Kidney tubule cell (primary cell): ENCODE results near the gene ZRANB3.
A peak's percentile ranks its signal among the peaks of the same experiment; 100 is the strongest.

Experiments
- DNase-seq: peaks from one replicate; pipeline ENCODE4 v3.0.0-alpha.2; 2018; ENCODE audit warnings: low spot score

The ZRANB3 gene

DNA sequence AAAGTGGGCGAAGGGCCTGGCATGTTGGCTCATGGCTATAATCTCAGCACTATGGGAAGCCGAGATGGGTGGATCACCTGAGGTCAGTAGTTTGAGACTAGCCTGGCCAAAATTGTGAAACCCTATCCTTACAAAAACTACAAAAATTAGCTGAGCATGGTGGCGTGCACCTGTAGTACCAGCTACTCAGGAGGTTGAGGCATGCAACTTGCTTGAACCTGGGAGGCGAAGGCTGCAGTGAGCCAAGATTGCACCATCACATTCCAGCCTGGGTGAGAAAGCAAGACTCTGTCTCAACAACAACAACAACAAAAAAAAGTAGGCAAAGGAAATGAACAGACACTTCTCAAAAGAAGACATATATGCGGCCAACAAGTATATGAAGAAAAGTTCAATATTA lies 282.4 kb downstream of the ZRANB3 start:
- no peak for DNase-seq

DNA sequence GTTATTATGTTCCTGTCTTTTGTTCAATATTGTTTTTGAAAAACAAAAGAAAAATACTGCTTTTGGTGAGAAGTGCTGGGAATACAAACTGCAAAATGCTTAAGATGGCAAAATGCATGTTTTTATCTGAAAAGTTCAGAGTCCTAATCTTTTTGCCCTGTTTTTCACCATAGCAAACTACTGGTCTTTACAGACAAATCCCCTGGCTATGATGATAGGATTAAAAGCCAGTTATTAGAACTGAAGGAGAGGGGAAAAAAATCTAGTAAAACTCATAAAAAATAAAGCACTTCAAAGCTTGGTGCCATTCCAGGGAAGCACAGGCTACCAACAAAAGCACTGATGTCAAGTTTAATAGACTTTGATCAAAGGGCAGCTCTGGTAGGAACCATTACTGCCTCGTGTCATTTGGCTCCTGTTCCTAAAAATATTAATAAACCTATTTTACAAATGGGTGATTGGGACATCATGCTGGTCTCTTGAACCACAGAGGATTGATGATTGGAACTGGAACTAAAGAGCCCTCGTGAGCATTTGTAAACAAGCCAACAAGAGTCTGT lies 284.2 kb downstream of the ZRANB3 start:
- DNase-seq: no peak

DNA sequence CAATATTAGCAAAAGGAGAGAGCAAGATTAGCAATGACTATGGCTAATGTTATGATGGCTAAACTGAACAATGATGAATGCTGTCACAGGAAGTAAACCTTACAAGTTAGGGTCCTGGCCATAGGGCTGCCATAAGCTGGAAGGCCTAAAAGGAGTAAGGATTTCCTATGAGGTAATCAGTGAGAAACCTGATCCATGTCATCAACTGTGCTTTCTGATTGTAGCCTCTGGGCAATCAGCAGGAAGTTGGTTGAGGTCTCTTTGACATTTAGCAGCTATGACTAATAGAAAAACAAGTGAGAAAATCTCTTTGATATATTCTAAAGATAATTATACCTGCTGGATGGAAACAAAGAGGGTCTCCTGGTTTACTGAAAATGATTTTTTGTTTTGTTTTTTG lies 285.9 kb downstream of the ZRANB3 start:
- peak; percentile 78 for DNase-seq

DNA sequence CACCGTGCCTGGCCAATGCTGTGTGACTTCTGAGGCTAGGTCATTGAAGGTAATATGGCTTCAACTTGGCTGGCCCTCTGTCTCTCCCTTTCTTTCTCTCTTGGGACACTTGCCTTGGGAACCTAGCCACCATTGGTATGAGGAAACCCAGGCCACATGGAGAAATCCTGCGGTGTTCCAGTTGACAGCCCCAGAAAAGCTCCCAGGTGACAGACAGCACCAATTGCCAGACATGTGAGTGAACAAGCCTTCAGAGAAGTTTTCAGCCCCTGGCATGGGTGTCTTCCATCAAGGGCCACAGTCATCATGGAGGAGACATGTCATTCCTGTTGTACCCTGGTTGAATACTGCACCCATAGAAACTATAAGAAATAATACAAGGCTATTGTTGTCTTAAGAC lies 292.4 kb downstream of the ZRANB3 start:
- no peak for DNase-seq

DNA sequence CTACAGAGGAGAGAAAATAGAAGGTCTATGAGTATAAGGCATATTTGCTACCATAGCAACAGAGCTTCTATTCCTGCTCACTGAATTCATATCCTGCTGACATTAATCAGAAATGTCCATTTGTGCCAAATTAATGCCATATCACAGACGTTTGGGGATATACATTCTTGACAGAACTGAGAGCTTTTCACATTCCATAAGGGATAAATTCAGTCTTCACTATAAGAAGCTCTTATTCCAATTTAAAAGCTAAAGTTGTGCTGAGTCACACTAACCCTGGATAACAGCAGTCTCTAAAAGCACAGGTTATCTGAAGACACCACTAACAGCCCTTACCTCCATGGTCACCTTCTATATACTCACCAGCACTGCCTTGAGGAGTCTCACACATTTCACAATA lies 300.9 kb downstream of the ZRANB3 start:
- no peak for DNase-seq

DNA sequence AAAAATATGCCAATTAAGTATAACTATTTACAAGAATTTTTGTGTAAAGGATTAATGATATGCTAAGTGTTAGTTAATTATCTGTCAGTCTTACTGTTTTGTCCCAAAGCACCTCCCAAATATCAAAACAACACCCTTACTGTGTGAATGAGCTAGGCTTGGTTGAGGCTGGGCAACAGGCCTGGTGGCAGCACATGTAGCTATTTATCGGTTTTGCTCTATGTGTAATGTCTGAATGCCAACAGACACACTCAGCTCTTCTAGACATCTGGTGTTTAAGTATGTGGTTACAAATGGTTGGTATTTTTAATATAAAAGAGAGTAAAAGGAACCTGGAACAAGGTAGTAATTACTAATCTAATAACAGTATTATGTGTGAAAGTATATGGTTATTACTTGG lies 303.6 kb downstream of the ZRANB3 start:
- no peak for DNase-seq

DNA sequence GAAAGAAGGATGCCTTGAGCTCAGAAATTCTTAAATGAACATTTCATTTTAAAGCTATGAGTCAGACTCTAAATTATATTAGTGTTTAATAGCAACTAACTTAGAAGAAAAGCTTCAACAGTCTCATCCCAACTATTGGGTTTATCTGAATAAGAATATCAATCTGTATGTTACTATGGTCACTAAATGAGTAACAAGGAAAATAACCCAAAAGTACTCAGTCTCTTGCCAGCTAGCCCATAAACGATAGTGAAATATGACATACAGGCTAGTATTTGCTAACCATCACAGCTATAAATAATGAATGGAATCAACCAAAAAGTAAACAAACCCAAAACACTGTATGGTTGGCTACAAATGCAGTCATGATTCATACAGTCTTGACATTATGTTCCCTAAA lies 304.1 kb downstream of the ZRANB3 start:
- DNase-seq: no peak

DNA sequence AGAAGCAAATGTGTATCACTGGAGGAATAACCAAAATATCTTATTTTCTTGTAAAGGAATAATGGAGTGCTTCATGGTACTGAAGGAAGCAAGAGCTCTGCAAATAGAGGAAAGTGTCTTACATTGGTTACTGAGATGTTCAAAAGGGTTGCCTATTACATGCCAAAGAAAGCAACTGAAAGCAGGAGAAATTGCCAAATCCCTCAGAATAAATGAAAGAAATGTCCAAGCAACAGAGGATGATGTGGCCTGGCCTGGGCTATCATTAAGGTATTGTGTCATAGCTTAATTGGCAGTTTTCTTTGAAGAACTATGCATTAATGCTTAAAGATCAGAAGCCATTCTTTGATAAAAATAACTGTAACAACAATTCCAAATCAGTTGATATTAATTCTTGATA lies 305.2 kb downstream of the ZRANB3 start:
- DNase-seq: no peak

DNA sequence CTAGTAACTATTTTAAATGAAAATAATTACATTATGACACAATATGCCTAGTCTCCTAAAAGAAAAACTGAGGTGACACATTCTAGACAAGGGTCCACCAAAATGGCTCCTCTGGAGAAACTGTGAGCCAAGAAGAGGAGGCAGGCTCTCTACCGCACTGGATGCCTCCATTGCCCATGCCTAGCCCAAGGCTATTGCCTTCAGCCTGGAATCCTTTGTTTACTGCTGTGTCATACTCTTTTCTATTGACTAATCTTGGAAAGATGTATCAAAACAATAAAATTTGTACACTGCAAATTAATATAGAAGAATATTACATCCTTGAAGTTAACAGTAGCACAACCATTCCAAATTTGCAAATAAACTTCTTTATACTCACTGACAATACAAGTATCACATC lies 311.8 kb downstream of the ZRANB3 start:
- no peak for DNase-seq

DNA sequence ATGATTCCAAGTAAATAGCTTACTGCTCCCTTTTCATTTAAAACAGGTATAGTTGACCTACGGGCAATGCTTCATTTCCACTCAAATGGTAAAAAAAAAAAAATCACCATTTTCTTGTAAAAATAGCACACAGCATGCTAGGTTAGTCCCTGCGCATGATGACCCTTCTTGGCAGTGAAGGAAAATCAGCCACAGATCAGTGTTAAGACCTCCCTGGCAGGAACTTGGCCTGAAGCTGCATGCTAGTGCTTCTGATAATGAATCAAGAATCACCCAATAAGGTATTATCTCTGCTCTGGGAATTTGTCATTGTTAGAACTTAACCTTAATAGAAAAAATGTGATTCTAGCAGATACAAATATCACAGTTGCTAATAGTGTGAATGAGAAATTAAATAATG lies 312.6 kb downstream of the ZRANB3 start:
- DNase-seq: no peak

DNA sequence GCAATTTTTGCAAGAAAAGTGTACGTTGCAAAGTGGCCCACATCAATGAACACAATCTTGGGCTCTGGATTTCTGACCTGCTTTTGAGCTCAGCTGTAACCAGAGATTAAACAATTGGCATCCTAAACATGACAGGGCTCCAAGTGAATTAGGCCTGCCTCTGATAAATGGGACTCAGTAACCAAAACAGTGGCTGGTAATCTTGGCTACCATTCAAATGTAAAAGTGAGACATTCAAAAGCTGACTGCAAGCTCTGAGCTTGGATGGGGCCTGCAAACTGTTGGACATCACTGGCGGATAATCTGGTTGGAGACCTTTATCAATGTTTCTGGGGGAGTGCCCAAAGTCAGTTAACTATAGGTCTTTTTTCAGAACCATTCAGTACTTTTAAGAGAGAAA lies 318.3 kb downstream of the ZRANB3 start:
- DNase-seq: no peak

DNA sequence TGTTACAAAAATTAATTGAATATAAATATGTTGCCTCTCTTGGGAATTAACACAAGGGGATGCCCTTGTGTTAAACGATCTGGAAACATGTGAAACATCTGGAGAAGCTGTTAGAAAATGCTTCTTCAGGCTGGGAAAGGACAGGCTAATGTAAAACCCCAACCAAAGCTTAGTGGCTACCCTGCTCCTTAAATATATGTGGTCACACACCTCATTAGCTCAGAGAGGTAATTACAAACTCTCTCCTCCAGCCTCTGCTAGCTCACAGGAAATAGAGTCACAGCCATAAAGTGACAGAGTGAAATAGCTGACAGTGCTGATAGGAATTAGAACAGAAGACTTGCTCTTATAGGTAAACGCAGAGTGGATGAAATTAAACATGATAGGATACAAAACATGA lies 323.0 kb downstream of the ZRANB3 start:
- DNase-seq: peak; percentile 21

DNA sequence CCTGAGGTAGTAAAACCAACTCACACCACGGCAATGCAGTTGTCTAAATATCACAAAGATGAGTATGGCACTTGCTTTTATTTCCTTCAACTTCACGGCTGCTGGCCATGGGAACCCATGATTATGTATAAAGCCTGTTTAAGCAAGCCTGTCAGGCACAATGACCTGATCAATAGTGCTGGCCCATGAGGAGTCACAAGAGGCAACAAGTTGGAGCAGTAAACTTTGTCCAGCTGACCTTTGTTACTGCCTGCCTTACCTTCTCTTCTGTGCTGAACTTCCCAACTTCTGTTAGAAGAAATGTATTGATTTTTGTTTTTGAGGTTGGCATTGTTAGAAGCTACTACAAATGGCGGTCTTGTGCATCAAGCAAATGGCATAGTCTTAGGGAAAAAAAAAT lies 327.1 kb downstream of the ZRANB3 start:
- no peak for DNase-seq

DNA sequence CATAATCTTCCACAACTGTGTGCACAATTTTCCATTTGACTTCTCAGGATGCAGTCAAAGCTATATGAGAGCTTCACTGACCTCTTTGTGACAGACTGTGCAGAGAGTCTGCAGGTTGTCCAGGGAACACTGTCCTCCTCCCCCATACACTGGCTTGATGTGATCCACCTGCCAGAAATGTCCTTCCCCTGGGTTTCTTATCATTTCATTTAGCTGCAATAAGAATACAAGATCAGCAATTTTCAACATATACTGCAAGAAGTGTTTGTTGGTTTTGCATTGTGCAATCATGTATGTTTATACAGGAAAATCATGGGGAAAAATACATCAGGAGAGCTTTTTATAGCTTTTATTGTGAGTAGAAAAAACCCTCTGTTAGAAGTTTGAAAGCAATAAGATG lies 328.3 kb downstream of the ZRANB3 start:
- DNase-seq: no peak

DNA sequence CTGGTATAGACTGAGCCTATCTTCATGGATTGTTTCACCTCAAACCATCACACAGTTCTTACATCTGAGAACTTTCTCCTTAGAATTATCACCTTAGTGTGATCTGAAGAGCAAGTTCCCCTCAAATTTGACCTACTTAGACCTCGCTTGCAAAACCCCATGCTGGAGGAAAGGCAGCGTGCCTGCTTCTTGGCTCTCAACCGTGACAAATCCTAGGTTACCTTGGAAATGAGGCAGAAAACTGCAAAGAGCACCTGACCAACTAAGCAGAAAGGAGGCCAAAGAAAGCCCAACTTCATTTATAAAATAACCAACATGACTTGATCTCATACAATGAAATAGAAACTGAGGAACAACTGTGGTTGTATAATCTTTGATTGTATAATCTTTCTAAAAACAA lies 332.5 kb downstream of the ZRANB3 start:
- no peak for DNase-seq

DNA sequence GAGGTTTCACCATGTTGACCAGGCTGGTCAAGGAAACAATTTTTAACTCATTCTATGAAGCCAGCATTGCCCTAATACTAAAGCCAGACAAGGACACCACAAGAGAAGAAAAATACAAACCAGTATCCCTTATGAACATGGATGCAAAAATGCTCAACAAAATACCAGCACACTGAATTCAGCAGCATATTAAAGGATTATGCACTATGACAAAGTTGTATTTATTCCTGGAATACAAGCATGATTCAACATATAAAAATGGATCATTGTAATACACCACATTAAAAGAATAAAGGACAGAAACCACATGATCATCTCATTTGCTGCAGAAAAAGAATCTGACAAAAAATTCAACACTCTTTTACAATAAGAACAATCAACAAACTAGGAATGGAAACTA lies 340.2 kb downstream of the ZRANB3 start:
- DNase-seq: no peak

DNA sequence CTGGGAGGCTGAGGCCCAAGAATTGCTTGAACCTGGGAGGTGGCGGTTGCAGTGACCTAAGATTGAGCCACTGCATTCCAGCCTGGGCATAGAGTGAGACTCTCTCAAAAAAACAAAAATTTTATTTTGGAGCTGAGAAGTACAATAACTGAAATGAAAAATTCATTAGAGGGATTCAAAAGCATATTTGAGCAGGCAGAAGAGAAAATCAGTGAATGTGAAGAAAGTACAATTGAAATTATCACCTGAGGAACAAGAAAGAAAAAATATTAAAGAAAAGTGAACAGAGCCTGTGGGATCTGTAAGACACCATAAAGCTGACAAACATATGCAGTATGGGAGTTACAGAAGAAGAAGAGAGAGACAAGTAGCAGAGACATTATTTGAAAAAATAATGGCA lies 341.9 kb downstream of the ZRANB3 start:
- DNase-seq: no peak

DNA sequence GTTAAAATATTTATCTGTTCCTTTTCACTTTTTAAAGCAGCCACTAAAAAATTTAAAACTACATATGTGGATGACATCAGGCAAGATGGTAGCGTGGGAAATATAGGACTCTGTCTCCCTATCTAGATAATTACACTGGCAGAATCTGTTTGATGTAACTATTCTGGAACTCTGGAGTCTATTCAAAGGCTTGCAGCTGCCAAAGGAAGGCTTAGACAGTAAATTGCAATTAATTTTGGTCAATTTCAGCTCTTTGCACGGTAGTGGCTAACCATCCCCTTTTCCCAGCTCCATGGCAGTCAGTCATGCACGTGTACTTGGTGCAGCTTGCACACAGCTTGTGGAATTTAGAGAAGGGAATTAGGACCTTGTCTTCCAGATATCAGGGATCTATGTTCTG lies 343.7 kb downstream of the ZRANB3 start:
- no peak for DNase-seq

DNA sequence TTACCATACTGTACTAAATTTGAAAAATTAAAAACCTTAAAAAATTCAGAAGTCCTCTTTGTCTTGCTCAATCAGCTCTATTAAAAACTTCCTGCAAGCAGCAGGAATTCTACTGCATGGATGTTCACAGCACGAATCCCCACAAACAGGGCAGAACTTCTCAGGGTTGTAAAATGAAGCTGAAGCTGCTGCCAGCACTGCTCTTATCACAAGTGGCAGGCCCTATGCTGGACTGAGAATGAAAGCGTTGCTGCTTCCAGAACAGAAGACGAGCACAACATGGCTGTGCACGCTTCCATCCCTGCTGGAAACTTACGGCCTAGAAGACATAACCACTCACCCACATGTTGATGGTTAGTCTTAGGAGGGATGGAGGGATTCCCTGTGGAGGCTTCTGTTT lies 345.0 kb downstream of the ZRANB3 start:
- DNase-seq: no peak

DNA sequence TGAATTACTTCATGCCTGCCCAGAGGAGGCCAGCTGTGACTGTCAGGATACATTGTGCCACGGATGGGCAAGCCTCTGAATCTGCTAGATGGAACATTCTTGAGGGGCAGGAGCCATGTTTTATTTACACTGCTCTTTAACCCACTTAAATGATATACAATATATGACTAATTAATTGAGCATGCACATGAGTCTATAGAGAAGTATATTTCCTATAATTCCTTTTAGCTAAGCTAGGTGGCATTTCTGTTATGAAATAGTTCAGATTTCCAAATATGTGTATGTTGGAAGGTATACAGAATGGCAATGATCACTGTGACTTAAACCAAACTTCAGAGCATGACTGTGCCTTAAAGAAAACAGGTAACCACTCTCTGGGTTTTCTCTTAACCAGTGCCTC lies 347.2 kb downstream of the ZRANB3 start:
- DNase-seq: no peak

DNA sequence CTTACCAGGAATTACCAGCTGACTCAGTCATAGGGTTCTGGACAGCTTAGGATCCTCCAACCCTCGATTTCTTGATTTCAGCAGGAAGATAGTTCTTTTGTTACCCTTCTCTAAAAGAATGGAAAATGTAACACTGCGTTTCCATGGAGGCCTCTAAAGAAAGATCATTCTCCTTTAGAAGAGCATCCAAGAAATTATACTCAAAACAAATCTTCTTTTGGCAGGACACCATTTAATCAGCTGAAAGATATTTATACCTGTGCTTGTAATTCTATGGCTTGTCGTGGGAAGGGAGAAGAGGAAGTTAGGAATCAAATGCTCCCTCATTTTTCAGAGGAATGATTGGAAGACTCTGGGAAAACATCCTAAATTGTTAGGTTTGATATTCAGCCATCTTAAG lies 348.4 kb downstream of the ZRANB3 start:
- no peak for DNase-seq

DNA sequence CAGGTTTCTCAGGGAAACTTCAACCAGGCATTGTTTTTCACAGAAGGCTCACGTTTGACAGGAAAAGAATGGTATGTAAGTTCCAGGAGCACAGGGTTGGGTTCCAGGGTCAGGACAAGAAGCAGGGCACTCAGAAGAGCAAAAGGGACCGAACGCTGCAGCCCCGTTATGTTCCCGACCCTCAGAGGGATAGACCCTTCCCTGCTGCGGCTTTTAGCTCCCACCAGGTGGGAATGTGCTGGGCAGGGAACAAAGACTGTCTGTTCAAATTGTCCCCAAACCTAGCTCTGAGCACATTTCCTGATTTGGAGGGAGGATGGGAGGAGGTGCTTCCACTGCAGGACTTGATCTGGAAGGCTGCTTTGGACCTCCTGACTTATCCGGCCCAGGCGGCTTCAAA lies 348.8 kb downstream of the ZRANB3 start:
- no peak for DNase-seq

DNA sequence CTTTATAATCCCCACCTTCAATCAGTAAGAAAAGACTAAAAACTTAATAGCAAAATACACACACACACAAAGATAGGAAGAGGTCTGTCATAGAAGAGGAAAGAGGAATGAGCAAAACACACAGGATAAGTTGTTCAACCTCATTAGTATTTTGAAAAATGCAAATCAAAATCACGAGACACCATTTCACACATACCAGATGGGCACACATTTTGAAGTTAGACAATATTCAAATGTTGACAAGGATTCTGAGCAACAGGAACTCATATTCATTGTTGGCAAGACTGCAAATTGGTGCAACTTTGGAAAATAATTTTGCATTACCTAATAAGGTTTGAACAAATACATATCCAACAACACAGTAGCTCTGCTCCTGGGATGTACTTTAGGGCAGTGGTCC lies 351.3 kb downstream of the ZRANB3 start:
- no peak for DNase-seq

DNA sequence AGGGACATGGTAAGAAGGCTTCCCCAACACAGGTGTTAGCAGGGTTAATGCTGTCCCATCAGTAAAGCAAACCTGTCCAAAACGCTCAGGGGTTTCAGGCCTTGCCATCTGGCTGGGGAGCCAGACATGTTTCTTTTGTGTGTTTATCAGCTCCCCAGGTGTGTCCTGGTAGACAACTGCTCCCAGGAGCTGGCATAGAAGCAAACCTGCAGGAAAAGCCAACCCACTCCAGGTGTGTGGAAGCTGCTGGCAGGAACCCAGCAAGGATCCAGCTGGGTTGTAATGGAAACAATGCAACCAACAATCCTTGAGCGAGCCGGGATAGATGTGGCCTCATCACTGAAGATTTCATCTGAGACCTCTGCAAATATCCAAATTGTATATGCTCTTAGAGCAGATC lies 355.8 kb downstream of the ZRANB3 start:
- no peak for DNase-seq

DNA sequence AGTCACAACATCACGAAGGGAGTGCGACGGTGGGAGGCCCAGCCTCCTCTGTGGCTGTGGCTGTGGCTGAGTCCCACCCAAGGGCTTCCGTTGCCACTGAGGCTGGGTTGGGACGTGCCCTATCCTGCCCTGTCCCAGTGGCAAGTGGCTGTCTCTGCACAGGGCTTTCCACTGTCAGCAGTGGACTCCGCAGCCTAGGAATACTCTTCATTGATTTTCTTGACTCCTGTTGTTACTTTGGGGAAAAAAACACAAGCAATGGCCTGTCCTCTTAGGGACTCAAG lies 356.3 kb downstream of the ZRANB3 start:
- DNase-seq: no peak
